HG03196 (cell line): ENCODE measurements around the gene PRKG1.

Experiments used
- ATAC-seq: cut with Tn5 transposase; IDR thresholded peaks from one replicate; pipeline ENCODE4 v1.9.1; 2021; ENCODE audit not compliant: unreplicated experiment

PRKG1 gene

DNA sequence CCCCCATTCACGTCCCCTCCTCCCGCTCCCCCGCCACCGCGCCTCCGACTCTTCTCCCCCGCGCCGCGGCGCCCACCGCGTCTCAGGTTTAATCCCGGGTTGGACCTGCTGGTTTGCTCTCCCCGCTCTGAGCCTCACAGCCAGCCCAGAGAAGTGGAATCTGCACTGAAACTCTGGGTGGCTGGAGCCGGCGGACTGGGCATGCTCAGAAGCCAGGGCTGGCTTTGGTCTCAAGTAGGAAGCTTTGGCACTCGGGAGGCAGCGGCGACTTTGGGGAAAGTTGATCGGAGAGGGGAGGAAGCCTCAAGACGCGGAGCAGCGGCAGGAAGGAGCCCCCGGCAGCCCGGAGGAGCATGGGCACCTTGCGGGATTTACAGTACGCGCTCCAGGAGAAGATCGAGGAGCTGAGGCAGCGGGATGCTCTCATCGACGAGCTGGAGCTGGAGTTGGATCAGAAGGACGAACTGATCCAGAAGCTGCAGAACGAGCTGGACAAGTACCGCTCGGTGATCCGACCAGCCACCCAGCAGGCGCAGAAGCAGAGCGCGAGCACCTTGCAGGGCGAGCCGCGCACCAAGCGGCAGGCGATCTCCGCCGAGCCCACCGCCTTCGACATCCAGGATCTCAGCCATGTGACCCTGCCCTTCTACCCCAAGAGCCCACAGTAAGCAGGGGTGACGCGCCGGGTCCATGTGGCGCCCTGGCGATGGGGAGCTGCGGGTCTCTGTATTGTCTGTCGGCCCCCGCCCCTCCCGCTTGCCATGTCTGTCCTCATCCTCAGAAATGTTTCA lies at the start of gene PRKG1:
TSS of gene PRKG1 (plus strand) at position 250 of the 791 bp plus-strand sequence.
- no peak for ATAC-seq

DNA sequence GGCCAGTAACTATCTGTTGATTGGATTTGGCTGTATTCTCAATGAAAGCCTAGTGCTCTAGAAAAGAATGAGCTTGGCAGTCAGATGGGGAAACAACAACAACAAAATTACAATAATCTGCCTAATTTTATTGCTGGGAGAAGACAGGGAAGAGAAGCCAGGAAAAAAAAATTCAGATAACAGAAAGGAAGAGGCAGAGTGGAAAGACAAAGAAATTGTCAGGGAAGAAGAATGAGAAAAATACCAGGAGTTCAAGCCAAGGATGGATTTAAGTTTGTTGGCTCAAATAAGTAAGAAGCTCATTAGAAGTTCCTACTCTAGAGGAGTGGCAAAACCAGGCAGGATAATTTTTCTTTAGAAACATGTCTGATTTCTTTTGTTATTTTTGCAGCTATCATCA lies 45.9 kb upstream of the PRKG1 start:
- ATAC-seq, result no peak

DNA sequence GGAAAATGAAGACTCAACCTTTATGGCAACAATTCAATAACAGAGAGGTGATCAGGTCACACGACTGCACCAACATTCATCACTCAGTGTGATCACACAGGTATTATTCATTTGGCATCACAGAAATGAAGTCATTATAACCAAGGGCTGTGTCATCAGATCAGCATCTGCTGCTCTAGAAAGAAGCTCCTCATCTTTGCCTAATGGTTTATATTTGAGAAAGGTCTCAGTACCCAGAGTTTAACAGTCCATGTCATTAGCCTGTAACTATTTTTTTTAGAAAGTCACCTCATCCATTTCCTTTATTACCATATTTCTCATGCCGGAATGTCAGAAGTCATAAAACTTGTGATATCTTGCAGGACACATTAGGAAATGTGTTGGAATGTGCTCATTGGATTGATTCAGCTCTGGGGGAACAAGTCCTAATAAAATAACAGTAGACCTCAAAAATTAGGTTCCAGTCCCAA lies 45.1 kb upstream of the PRKG1 start:
- no peak for ATAC-seq

DNA sequence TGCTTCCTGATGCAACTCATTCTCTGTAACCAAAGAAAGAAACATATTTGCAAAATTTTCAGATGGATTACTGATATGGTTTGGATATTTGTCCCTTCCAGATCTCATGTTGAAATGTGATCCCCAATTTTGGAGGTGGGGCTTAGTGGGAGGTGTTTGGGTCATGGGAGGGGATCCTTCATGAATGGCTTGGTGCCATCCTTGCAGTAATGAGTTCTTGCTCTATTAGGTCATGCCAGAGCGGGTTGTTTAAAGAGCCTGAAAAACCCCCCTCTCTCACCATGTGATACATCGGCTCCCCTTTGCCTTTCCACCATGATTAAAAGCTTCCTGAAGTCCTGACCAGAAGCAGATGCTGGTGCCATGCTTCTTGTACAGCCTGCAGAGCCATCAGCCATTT lies 43.8 kb upstream of the PRKG1 start:
- ATAC-seq, result no peak

DNA sequence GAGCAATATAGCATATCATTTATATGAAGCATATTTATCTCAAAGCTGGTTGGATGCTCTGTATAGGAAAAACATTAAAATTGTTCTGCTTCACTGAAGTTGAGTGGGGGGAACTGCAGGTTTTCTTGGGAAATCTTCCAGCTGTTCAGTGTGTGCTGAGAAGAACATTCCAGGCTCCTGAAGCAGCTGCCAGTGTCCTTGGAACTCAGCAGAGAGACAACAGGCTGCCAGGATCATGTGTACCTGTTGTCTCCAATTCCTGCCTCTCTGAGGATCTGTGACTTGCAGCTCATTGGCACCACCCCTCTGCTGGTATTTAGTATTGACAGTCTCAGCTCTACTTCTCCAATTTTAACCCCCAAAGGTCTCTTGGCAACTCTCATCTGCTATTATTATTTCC lies 42.3 kb upstream of the PRKG1 start:
- ATAC-seq, result no peak

DNA sequence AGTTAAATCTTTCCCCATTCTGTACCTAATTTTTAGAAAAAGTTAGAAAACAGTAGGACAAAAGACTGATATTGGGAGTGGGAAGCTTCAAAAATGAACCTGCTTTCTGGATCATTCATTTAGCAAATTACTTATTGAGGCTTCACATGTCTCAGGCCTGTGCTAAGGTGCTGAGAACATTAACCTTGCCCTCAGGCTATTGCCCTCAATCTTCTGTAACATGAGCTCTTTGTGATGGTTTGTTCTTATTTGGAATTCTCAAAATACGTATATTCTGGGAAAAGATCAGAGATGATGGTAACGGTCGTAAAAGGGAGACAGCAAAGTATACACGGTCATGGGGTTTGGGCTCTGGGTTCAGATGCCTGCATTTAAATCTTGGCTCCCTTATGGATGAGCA lies 39.5 kb upstream of the PRKG1 start:
- ATAC-seq, result no peak

DNA sequence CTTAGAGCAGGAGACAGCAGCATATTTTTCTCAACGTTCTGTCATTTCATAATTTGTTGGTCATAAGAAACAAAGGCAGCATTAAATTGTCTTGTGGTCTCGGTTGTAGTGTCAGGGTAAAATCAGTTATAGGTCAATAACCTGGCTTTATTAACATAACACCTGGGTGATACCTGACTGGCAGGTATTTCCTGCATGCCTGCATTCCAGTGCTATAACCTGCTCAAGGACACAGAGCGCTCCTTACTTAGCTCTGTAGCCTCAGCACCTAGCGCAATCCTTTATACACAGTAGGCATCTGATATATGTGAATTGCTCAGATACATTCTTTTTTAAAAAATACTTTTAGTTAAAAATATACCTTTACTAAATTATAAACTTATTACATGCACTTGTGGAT lies 38.9 kb upstream of the PRKG1 start:
- no peak for ATAC-seq

DNA sequence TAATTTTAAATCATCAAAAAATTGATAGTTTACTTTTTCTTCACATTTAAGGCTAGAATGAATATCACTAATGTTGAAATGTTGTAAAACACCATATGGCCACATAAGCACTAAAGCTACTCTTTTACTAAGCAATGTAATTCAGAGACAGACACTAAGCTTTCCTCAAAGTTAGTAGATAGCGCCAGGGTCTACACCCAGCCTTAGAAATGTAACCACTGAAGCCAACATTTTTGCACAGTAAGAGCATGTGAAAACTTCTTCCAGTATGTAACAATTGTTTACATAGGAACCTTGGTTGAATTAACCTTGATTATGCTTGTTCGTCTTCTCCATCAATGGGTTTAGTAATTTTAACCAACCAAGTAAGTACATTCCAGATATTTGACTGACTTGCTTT lies 28.4 kb upstream of the PRKG1 start:
- ATAC-seq, result no peak

DNA sequence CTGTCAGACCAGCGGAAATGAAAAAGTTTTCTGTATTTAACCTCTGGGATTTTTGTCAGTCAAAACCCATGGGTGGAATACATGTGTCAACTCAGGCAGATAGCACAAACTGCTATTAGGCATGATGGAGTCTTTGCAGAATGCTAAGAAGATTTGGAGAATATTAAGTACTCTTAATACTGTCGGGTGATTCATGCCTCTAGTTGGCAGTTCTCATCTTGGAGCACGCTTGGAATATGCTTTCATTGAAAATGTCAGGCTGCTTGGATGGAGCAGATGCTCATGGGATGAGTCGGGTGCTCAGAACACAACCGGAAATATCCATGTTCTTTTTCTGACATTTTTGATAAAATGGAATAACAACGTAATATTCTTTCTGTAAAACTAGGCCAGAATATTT lies 27.6 kb upstream of the PRKG1 start:
- no peak for ATAC-seq

DNA sequence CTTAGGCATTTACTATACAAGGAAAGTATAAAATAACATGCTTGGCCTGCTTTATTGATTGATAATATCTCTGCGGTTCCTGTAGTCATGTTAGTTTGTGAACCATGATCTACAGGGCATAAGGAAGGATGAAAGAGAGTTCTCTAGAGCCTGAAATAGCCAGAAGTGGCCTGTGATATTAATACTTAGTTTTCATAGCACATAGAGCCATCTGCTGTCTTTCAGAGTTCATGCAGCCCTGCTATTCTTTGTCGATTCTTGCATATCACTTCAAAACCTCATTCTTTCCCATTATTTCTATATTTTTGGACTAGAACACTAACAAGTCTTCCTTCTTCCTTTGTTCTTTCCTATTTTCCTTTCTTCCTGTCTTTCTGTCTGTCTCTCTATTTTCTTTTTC lies 26.4 kb upstream of the PRKG1 start:
- ATAC-seq, result no peak

DNA sequence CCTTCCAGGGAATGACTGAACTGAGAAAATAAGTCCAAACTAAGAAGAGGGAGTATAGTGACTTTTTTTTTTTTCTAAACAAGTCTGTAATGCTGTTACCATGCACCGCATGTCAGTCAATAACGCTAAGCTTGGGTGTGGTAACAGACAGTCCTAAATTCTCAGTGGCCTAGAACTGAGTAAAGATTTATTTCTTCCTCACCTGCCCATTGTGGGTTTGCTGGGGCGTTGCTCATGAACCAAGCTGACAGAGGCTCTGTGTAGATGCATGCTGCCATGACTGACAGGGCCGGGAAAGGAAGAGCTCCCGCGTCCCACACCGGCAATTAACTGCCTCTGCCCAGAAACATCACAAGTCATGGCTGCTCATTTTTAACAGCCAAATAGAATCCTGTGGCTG lies 25.5 kb upstream of the PRKG1 start:
- no peak for ATAC-seq

DNA sequence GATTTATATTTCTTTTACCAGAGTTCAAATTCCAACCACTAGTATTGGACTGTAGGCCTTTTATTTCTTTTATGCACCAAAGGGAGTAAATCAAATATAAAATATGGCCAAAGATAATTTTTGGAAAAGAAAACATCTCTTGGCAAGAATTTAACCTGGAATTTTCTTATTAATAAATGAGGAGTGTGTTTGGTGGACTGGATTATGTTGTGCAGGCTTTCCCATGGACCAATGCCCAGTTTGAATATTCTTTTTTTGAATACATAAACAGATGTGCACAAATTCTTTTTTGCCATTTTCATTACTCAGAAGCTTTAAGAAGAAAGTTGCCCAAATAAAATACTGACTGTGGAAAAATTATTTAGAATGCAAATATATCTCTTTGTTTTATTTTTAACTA lies 22.1 kb upstream of the PRKG1 start:
- no peak for ATAC-seq

DNA sequence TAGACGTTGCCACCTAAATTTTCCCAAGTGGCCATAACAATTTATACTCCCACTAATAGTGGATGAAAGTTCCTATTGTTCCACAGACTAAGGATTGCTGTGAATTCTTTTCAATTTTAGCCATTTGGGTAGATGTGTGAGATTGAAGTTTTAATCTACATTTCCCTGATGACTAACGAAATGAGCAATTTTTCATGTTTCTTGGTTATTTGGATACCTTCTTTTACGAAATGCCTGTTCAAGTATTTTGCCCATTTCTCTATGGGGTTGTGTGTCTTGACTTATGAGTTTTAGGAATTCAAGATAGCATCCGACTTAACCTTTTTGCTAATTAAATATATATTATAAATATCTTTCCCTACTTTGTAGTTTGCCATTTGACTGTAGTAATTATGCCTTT lies 16.4 kb upstream of the PRKG1 start:
- no peak for ATAC-seq

DNA sequence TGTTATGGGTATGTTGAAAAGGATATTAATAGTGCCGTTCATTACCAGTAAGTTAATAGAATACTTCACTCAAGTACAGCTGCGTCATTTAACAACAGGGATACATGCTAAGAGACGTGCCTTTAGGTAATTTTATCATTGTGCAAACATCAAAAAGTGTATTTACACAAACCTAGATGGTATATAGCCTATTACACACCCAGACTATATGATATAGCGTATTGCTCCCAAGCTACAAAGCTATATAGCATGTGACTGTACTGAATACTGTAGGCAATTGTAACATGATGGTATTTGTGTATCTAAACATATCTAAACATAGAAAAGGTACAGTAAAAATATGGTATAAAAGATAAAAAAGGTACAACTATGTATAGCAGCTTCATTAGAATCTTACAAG lies 11.1 kb upstream of the PRKG1 start:
- ATAC-seq, result no peak

DNA sequence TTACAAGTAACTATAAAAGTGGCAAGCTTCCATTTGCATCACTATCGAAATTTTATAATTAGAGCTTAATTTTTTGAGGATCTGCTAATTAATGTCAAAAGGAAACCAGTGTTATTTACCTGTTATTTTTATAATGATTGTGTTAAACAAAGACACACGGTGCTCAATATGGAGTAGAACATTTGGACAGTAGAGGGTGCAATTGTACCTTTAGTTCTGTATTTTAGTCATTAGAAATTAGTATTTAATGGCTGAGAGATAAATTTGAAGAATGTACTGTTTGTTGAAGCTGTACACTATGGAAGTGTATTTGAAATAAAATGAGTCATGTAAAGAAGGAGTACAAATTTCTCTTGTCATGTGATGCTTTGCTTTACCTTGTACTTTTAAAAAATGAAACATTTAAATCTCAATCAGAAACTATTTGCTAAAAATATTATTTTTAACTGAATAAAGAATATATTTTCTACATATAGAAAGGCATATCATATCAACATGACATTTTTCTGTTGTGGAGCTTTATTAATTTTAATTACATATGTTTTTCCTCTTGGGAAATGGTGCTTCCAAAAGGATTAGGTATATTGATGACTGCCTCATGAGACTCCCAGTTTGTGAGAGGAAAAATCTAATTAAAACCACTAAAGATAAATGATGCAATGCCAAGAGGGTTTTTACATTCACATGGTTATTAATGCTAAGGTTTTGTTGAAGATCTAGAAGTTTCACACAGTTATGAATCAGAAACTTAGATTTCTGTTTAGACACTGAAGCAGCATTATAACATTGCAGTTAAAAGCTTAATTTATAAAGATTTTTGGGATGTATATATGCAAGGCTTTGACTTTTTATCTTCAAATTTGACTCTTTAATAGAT lies 10.4 kb upstream of the PRKG1 start:
- ATAC-seq, result no peak

DNA sequence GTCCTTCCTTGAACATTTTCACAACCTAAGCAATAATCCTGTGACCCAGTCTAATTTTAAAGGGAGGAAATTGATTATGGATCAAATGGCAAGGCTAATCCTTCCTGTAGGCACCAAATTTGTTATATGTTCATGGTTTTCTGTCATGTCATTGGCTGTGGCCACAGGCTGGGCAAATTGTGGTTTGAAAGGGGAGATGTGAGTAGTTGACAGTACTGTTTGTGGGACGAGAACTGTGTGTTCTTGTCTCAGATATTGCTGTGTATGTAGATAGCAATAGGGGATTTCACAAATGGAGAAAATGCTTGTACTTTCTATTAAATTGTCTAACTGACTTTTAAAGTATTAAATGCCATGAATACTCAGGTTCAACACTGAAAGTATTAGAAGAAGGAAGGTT lies 8.1 kb upstream of the PRKG1 start:
- no peak for ATAC-seq

DNA sequence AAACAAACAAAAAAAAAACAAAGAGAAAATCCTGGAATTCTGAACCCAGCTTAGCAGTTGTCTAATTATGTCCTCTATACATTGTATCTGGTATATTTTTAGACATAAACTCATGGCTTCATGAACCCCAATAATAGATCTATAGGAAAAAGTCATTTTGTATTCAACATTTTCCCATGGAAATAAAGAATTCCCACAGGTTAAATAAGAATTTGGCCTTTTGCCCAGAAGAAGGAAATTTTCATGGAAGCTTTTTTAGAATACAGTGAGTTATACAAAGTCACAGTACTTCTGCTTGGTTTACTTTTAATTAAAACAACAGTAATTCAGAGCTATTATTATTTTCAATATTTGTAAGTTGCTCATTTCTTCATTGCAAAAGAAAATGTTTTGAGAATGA lies 2.1 kb upstream of the PRKG1 start:
- no peak for ATAC-seq

DNA sequence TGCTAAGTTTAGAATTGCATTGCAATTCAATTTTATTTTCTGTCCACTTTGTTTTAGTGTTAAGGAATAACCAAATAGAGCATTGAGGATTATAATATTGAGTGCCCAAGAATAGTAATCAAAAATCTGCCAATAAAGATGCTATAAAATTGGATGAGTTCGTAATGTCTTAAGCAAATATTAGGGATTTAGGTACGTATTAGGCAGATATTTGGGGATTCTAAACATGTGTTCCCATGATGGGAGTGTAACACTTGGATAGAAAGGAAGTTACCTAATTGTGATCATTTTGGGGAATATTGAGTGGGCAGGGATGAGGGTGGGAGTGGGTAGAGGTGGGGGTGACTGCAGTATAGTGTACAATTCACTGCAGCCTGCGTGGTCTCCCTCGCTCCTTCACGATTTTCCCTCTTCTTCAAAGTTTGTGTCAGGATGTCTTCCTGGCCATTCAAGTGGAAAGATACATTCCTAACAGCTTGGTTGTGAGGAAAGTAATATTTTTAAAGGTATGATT lies 1.3 kb upstream of the PRKG1 start:
- ATAC-seq, result no peak

DNA sequence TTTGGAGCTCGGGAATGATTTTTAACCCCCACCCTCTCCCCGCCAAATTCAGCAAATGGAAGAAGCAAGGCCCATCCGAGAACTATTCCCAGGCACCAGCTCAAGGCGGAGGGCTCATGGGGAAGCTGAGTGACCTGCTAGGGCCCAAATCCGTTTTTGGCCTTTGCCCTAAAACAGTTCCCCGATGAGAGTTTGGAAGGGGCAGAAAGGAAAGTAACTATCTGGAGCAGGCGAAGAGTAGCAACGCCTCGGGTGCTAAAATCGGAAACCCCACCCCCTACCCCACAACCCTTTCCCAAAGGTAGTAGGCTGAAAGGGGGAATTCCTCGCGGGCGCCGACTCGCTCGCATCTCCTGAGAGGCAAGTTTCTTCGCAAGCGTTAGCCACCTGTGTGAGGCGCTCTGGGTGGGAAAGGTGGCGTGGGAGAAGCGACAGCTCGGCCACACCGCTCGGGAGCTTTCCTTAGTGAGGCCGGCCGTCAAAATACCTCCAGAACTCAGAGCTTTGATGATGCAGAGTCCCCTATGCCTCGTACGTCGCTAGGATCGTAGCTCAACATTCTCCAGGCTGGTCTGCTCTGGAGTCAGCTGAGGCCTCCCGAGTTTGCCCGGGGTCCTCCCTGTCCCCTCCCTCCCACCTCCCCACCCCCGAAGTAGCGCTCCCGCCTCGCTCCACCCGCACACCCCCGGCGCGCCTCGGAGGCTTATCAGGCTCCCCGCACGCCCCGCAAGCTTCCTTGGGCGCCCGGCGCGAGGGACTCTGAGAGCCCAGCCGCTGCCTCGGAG lies 642 bp upstream of the PRKG1 start:
- no peak for ATAC-seq

DNA sequence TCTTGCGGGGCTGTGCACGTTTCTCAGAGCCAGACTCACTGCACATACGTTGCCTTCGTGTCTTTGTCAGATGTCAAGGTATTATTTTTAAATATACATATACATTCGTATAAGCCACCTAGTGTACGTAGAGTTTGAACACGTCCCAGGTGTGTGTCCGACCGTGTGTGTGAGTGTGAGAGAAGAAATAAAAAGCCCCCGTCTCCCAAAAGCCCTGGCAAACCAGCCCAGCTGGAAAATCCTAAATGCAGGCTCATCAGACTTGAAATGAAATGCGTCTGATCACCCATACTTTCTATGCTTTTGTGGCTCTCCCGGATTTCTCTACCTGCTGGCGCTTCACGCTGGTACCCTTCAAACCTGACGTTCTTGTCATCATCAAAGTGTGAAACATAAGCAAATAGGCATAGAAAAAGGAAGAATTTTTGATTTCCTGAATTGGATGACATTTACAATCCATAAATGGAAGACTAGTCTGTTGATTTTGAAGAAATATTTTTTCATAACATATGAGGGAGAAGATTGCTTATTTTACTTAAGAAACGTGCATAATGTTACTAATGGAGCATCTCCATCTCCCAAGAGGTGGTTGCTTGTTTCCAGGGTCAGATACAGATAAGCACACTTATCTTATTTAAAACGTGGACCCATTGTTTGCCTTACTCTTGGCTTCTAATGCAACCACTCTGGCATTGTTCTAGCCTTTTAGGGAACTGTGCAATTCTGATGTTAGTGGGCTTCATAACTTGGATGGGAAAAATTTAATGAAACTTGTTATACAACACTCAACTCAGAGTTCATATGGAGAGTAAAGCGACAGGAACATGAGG lies 971 bp downstream of the PRKG1 start:
- no peak for ATAC-seq
